NCI-H2081 (cell line): Measurements from ENCODE around the gene PSMD9.
"Not testable (repeated sequence)": the region's sequence is repeated elsewhere in the genome, so short reads cannot be mapped to it uniquely, and the experiment has no call there.

Source experiments
- DNase-seq, 2 experiments: peaks; one replicate each; lab custom pipeline; 2025; lab: John Stamatoyannopoulos, UW

The PSMD9 gene

DNA sequence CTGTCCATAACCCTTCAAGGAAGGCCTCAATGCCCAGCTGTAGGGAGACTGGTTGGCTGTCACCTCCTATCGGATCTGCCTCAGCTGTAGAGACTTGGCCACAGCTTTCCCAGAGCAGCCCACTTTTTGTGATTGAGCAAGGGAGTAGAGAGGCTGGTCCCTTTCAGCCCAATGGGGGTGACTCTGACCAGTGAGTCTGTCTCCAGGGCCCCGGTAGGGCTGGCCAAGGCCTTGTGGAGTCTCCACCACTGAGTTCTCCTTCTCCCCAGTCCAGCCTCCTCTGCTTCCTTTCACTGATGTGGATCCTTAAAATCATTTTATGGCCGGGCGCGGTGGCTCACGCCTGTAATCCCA, 15.4 kb upstream of the PSMD9 start:
- DNase-seq, result no peak

DNA sequence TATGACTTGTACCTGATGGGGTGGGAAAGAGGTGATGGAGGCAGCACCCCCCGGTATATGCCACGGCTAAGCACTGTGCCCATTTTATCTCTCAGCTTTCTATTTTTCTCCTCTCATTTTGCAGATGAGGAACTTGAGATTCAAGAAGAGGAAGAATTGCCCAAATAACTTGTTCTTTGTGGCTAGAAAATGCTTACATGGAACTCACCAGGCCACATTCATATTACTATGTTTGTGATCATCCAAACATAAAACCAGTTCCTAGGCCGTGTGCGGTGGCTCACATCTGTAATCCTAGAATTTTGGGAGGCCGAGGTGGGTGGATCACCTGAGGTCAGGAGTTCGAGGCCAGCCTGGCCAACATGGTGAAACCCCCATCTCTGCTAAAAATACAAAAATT, 14.5 kb upstream of the PSMD9 start:
- DNase-seq, result no peak

DNA sequence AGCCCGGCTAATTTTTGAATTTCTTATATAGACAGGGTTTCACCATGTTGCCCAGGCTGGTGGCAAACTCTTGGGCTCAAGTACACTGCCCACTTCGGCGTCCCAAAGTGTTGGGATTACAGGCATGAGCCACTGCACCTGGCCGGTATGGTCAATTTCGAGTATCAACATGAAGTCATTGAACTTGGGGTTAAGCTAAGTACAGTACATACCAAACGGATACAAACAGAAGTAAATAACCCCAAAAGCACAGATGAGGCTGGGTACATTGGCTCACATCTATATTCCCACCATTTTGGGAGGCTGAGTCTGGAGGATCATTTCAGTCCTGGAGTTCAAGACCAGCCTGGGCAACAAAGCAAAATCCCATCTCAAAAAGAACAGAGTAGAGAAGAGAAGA, 13.0 kb upstream of the PSMD9 start:
- DNase-seq, result no peak

DNA sequence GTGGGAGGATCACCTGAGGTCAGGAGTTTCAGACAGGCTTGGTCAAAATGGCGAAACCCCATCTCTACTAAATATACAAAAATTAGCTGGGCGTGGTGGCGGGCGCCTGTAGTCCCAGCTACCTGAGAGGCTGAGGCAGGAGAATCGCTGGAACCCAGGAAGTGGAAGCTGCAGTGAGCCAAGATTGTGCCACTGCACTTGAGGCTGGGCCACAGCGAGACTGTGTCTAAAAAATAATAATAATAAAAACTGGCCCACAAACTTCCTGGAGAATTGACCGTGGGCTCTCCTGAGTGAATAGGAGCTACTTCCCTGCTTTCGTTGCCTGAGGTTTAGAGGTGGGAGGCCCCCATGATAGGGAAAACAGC, 12.5 kb upstream of the PSMD9 start:
- DNase-seq, result not testable (repeated sequence)

DNA sequence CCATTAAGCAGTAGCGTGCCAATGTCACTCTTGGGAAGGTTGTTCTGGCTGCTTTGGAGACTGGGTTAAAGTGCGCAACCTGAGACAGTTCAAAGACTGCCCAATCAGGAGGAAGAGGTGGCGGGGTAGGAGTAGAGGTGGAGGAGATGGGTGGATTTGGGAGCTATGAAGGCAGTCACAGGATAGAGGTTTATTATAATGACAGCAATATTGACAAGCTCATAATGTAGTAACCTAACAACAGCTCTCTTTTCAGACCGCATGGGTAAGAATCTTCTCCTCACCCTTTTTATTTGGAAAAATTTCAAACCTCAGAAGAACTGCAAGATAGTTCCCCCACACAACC, 5.3 kb upstream of the PSMD9 start:
- no peak for DNase-seq

DNA sequence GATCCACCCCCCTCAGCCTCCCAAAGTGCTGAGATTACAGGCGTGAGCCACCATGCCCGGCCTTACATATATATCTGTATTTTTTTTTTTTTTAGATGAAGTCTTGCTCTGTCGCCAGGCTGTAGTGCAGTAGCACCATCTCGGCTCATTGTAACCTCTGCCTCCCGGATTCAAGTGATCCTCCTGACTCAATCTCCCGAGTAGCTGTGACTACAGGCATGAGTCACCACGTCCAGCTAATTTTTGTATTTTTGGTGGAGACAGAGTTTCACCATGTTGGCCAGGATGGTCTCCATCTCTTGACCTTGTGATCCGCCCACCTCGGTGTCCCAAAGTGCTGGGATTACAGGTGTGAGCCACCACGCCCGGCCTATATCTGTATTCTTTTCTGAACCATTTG, 3.5 kb upstream of the PSMD9 start:
- not testable (repeated sequence) for DNase-seq

DNA sequence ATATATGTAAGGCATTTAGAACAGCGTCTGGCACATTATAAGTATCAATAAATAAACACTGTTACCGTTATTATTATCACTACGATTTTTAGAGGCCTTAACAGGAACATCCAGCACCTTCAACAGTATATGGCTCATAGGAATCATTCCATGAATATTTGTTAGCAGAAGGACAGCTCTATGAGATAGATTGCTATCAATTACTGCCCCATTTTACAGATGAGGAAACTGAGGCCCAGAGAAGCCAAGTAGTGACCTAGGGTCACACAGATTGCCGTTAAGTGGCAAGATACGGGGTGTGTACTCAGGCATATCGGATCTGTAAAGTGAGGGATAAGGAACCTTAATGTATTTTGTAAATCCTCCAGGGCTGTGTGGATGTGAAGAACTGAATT, 510 bp upstream of the PSMD9 start:
- no peak for DNase-seq

DNA sequence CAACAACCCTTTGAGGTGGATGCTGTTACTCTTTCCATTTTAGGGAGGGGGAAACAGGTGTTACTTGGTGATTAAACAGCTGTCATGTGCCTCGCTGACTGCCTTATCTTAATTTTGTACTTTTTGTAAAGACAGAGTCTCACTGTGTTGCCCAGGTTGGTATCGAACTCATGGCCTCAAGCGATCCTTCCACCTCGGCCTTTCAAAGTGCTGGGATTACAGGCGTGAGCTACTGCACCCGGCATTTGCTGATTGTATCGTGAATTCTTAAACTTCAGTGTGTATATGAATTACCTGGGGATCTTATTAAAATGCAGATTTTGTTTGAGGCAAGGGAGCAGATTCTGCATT, 659 bp downstream of the PSMD9 start:
- DNase-seq, result no peak

DNA sequence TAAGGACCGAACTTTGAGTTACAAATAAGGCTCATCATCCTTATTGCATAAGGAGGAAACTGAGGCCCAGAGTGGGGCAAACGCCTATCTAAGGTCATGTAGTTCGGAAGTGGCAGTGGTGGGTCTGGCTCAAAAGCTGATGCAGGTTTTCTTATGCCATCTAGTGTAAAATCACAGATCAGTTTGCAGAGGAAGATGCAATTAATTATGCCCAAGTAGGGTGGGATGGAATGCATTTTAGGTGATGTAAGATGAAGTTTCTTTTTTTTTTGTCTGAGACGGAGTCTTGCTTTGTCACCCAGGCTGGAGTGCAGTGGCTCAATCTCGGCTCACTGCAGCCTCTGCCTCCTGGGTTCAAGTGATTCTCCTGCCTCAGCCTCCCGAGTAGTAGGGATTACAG, 1.1 kb downstream of the PSMD9 start:
- not testable (repeated sequence) for DNase-seq

DNA sequence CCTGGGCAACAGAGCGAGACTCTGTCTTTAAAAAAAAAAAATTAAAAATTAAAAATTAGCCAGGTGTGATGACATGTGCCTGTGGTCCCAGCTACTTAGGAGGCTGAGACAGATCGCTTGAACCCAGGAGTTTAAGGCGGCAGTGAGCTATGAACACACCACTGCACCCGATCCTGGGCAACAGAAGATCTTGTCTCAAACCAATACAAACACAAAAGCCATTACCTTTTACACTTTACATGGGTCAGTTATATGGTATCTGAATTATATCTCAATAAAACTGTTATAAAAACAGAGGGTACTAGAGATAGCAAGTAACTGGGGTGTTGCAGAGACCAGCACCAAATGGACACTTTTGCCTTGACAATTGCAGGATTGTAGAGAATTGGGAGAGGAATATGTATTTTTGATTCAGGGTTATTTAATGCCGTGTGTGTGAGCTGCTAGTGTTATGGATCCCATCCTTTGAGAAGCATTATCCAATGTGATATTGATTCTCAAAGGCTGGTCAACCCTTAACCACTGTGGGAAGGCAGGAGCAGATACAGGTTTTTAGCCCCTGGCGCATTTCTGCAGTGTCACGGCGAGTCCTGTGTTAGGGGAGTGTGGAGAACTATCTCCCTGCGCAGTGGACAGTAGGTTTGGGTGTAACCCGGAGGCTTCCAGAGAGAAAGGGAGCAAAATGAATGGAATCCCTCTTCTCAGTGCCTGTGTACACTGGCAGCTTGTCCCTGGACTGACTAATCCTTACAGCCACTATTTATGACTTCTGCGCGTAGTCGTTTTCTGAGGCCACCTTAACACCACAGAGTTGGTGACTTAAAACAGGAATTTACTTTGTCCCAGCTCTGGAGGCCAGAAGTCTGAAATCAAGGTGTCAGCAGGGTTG, 4.3 kb downstream of the PSMD9 start:
- no peak for DNase-seq

DNA sequence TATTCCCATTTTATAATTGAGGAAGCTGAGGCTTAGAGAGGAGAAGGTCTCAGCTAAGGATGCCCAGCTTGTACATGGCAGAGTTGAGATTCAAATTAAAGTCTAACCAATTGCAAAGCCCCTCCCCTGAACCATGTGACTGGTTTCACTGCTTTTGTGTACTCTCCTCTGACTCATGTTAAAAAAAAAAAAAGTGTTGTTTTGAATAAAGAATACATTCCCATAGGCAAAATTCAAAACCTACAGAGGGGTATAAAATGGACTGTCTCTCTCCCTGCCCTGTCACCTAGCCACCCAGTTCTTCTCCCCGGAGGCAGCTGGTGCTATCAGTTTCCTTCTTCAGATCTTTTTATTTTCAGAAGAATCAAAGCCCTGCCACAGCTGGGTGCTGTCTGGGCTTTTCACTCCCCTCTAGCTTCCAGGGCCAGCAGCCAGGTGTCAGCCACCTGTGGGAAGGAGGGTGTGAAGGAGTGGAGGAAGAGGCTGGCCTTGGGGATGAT, 5.4 kb downstream of the PSMD9 start:
- peak in 1 of 2 experiments; percentile 2 for DNase-seq

DNA sequence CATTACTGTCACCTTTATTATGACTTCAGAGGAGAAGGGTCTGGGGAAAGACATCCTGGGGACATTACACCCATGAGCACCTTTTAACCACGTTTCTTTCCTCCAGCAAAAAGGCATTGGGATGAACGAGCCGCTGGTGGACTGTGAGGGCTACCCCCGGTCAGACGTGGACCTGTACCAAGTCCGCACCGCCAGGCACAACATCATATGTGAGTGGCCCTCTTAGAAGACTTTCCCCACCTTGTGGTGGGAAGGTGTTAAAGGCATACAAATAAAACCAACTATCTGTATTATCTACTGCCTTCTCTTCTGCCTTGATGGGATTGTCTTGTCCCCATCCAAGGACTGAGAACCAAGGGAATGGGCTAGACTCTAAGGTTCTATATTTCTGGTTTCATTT, 6.0 kb downstream of the PSMD9 start:
- DNase-seq, result peak; percentile 20 to 33

DNA sequence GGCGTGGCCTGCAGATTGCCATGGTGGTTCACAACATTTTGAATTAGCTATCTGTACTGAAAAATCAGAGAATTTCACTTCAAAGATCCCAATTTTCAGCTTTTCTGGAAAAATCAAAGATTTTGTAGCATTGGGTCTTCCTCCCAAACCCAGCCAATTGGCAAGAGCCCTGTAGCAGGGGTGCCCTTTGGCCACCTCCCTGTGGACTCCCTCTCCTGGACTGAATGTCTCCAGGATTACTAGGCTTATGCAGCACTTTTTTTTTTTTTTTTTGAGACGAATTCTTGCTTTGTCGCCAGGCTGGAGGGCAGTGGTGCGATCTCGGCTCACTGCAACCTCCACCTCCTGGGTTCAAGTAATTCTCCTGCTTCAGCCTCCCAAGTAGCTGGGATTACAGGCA, 9.7 kb downstream of the PSMD9 start:
- no peak for DNase-seq

DNA sequence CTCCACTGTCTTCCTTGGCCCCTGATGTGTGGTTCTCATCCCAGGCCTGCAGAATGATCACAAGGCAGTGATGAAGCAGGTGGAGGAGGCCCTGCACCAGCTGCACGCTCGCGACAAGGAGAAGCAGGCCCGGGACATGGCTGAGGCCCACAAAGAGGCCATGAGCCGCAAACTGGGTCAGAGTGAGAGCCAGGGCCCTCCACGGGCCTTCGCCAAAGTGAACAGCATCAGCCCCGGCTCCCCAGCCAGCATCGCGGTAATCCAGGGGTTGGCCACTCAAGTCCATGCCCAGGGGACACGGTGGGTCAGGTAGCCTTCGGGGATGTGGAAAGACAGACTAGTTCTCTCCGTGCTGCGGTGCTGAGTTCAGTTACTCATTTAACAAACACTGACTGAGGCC, 11.0 kb downstream of the PSMD9 start:
- no peak for DNase-seq

DNA sequence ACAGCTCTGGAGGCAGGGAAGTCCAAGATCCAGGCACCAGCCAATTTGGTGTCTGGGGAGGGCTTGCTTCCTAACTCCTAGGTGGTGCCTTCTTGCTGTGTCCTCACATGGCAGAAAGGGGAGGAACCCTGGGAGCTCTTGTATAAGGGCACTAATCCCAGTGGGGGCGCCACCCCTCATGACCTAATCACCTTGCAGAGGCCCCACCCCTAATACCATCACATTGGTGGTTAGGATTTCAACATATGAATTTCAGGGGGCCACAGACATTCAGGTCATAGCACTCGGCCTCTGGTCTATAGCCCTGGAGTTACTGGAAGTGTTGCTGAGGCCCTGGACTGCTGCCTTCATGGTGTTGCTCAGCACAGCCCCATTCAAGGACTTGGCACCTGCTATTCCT, 14.6 kb downstream of the PSMD9 start:
- DNase-seq, result no peak

DNA sequence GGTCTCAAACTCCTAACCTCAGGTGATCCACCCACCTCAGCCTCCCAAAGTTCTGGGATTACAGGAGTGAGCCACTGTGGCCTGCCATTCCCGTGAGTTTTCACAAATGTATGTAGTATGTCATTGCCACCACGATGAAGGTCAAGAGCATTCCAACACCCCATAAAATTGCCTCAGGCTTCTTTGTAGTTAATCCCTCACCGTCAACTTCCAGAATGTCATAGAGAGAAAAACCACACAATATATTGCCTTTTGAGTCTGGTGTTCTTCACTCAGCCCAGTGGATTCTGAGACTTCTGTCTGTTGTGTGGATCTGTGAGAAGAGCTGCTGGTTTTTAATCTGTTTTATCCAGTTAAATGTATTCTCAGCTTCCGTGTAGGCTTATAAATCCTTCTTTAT, 17.2 kb downstream of the PSMD9 start:
- no peak for DNase-seq

DNA sequence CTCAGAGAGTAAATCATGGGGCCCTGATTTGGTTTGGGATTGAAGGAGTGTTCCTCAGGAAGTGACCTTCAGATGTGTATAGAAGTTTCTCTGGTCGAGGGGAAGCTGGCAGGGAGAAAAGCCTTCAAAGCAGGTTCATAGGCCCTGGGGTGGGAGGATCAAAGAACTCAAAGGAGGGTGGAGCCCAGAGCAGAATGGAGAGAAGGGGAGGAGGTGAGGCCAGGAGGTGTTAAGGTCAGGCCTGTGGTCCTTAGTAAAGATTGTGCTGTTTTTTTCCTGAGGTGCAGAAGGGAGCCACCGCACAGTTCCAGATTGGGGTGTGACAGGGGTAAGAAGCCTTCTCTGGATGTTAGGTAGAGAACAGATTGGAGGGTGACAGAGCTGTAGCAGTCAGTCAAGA, 20.1 kb downstream of the PSMD9 start:
- DNase-seq, result no peak

DNA sequence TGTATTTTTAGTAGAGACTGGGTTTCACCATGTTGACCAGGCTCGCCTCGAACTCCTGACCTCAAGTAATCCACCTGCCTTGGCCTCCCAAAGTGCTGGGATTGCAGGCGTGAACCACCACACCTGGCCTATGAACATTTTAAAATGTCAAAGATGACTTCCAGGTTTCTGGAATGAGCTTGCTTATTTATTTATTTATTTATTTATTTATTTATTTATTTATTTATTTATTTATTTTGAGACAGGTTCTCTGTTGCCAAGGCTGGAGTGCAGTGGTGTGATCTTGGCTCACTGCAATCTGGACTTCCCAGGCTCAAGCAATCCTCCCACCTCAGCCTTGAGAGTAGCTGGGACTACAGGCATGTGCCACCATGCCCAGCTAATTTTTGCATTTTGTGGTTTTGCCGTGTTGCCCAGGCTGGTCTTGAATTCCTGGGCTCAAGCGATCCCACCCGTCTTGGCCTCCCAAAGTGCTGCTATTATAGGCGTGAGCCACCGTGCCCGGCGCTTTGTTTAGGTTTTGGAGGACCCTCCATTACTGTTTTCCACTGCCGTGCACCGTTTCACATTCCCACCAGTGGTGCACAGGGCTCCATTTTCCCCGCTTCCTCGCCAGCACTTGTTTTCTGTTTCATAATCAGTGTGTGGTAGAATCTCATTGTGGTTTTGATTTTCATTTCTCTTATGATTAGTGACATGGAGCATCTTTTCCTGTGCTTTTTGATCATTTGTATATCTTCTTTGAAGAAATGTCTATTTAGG, 23.4 kb downstream of the PSMD9 start:
- DNase-seq, result no peak

DNA sequence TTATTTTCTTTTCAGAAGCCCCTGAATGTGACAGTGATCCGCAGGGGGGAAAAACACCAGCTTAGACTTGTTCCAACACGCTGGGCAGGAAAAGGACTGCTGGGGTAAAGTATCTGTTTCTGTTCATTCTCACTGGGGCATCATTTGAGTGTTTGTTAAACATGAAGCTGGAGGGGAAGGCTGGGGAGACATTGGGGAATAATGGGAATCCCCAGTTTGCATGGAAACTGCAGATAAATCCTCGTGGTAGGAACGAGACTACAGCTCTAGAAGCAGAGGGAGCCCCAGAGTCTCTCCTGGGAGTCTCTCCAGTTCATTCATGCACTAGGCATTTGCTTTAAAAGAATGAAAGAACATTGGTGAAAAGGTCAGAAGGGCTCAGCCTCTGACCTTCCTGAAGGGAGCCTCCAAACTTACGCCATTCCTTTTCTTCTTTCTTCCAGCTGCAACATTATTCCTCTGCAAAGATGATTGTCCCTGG, 27.3 kb downstream of the PSMD9 start:
- peak; percentile 1 to 53 for DNase-seq

DNA sequence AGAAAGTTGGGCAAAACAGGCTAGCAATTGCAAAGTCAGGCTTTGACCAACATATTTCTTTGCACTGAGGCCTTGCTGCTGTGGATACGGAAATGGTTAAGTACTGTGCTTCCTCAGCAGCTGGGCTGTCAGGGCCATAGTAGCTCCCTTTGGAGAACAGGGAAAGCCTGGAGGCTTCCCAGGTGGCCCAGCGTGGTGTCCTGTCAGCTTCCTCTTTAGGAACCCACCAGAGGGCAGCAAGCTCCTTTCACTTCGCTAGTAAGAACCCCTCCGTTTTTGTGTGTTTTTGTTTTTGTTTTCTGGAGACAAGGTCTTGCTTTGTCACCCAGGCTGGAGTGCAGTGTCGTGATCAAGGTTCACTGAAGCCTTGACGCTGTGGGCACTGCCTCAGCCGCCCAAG, 28.1 kb downstream of the PSMD9 start:
- peak; percentile 39 to 58 for DNase-seq

DNA sequence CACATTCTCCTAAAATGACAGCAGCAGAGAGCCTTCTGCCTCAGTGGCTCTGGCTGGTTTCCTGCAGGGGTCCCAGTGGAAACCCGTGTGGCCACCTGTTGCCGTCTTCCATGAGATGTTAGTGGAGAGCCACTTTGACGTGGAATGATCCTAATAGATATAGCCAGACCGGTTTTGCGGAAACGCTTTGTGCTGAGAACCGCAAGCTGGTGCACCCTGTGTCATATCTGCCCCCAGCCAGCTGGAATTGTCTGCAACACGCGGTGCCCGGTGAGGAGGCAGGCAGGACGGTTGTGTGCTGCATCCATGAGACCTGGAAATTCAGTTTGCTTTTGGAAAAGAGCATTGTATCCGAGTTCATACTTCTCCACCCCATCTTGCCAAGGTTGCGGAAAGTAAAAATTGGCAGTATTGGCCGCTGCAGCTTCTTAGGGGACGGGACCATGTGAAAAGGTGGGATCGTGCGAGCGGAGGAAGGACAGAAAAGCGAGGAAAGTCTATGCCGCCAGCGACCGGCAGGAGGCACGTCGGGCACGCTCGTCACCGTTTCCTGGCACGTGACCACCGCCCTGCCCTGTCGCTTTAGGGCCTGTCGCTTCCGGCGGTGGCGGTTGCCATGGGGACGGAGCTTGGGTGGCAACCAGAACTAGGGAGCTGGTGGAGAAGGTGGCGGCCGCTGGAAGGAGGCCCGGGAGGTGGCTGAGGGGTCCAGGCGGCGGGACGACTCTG, 29.5 kb downstream of the PSMD9 start, which contains the start of gene CFAP251:
Gene CFAP251 (plus strand): TSS at position 643 of the 729 bp plus-strand sequence. CDS start 2,714 bp downstream, outside the sequence.
- DNase-seq, result peak; percentile 95 to 97

DNA sequence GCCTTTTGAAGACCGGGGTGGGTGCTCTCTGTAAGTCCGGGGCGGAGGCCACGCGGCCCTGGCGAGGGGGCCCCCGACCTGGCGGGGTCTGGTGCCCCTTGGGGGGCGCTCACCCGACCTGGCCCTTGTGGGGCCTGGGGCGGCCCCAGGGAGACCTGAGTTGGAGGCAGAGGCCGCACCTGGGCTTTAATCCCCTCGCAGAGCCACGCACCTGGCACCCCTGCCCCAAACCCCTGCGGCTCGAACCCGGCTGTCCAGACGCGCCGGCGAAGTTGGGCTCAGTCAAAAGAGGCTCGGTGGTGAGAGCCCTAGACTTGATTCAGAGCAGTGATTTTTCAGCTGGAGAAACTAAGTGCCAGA, 30.1 kb downstream of the PSMD9 start:
- no peak for DNase-seq

DNA sequence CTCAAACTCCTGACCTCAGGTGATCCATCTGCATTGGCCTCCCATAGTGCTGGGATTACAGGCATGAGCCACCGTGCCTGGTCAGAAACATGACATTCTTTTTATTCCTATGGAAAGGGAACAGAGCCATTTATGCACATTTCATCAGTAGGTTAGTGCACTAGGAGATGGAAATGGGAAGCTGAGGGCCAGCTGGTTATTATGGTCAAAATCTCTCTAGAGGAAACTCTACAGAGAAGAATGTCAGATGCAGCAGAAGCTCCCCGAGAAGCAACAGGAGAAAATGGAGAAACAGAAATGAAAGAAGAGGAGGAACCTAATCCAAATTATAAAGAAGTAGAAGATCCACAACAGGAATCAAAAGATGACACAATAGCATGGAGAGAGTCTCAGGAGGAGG, 32.5 kb downstream of the PSMD9 start:
- no peak for DNase-seq
